Activated CD4-positive, alpha-beta T cell treated with anti-CD3 and anti-CD28 coated beads for 36 hours (primary cell): ENCODE results near the gene BACE2. TPM values are rescaled to one million over a fixed set of nuclear protein-coding genes. Genes with fewer than 3 reads are reported as not detected.

Experiments
- ATAC-seq: fragments of 200-7000 bp; cut with Tn5 transposase; one replicate; pipeline ENCODE4 v1.10.0; 2021; ENCODE audit warnings: mild to moderate bottlenecking, moderate library complexity
- CTCF ChIA-PET: fragments of 350-600 bp; sonication (Branson Sonifier 250); formaldehyde crosslinking; loops from one replicate; lab custom pipeline; 2021; ENCODE audit warnings: antibody characterized with exemption; lab: Charles Lee
- POLR2A ChIA-PET: fragments of 350-600 bp; sonication (Branson Sonifier 250); formaldehyde crosslinking; loops from one replicate; lab custom pipeline; 2021; ENCODE audit warnings: antibody characterized with exemption, inconsistent platforms; lab: Charles Lee
- DNase-seq: peaks from one replicate; pipeline ENCODE4 v3.0.0-alpha.2; 2020
- H3K27ac Mint-ChIP-seq: one replicate; pipeline ENCODE4 v1.8.0; 2021; ENCODE audit warnings: mixed read lengths
- H3K27me3 Mint-ChIP-seq: one replicate; pipeline ENCODE4 v1.8.0; 2021; ENCODE audit warnings: mixed read lengths
- H3K36me3 Mint-ChIP-seq: one replicate; pipeline ENCODE4 v1.8.0; 2021; ENCODE audit warnings: low read depth, mixed read lengths
- H3K4me1 Mint-ChIP-seq: one replicate; pipeline ENCODE4 v1.8.0; 2021; ENCODE audit warnings: mixed read lengths
- H3K4me3 Mint-ChIP-seq: one replicate; pipeline ENCODE4 v1.8.0; 2021; ENCODE audit warnings: mild to moderate bottlenecking, moderate library complexity, mixed read lengths
- H3K9me3 Mint-ChIP-seq: one replicate; pipeline ENCODE4 v1.8.0; 2021; ENCODE audit warnings: low read depth, mixed read lengths
- intact Hi-C, 2 experiments: fragments of 100-400 bp; cut with DNase I in 1 of 2; cut with micrococcal nuclease in 1 of 2; formaldehyde crosslinking; loops; one replicate each; pipeline versions ENCODE4 v1.14.2 to v1.15.1; 2022 to 2024; cut with DNase I, micrococcal nuclease
- total RNA-seq, 2 experiments: library from RNA; stranded (reverse); gene quantifications; one replicate each; pipeline ENCODE4 v1.2.3, GENCODE V29; 2021

BACE2 gene
- total RNA-seq, 2 experiments from 2014 or later = 0.25 to 0.50 TPM

DNA sequence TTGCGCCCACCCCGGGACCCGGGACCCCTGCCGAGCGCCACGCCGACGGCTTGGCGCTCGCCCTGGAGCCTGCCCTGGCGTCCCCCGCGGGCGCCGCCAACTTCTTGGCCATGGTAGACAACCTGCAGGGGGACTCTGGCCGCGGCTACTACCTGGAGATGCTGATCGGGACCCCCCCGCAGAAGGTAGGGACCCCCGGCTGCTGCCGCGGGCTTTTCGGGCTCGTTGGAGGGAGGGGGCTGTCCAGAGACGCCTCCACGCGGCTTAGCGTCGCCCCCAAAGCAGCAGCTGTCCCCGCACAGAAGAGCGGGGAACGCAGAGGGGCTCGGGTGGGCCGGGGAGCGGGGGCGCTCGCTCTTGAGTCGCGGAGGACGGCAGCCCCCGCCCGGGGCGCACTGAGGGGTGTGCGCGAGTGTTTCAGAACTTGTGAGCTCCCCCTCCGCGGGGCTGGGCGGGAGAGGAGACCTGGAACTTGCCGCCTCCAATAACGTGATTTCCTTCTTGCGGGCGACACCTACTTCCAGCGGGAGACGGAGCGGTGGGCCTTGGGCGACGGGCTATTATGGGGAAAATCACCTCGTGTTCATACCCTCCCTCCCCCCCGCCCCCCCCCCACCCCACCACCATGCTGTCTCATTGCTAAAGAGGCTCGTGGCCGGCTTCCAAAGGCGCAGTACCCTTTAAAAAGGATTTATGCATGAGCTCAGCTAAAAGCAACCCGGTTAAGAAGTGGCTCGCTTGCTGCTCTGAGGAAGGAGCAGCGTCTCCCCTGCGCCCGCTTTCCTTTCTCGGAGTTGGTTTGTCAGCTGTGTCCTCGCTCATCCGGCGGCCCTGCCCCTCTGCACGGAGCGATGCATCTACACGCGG lies 664 bp downstream of the BACE2 start:
- ChIA-PET POLR2A (no interaction called here), CTCF (interaction anchor here (0.6 to 2.3 kb wide), 2 partner anchors 14 to 16 kb away, joined by 4 to 5 read pairs; no protein-coding TSS in a partner anchor)
- H3K27ac Mint-ChIP-seq = no peak overlapping the region
- intact Hi-C loops = no loop called here
- H3K36me3 Mint-ChIP-seq = no peaks in the 10 kb centered on the region
- H3K27me3 Mint-ChIP-seq = peaks cover 33% of the 10 kb centered on the region
- peaks cover 5% of the 10 kb centered on the region for H3K4me1 Mint-ChIP-seq
- peak overlapping the region; percentile 59 for H3K4me3 Mint-ChIP-seq
- no peaks in the 10 kb centered on the region for H3K9me3 Mint-ChIP-seq
- peak; percentile 32 for DNase-seq
- ATAC-seq = no peak

DNA sequence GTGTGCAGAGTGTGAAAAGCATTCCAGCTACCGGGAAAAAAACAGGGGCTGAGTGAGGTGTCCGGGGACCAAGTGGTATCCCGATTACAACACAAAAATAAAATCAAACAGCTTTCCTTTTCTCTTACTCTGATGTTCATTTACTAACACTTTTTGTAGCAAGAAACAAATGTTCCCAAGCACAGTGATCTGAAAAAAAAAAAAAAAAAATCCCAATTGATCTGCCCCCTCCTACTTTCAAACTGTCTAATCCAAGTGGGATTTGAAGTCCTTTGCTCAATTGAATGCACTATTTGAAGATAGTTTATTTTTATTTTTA lies 1.3 kb downstream of the BACE2 start:
- ChIA-PET POLR2A (no interaction called here), CTCF (interaction anchor here (0.6 to 2.3 kb wide), 2 partner anchors 14 to 16 kb away, joined by 4 to 5 read pairs; no protein-coding TSS in a partner anchor)
- Mint-ChIP-seq H3K27ac (no peak overlapping the region), H3K36me3 (no peaks in the 10 kb centered on the region), H3K4me1 (peaks cover 5% of the 10 kb centered on the region), H3K27me3 (peaks cover 35% of the 10 kb centered on the region), H3K4me3 (peak overlapping the region; percentile 59), H3K9me3 (no peaks in the 10 kb centered on the region)
- DNase-seq = no peak
- intact Hi-C loops = no loop called here
- ATAC-seq = no peak

DNA sequence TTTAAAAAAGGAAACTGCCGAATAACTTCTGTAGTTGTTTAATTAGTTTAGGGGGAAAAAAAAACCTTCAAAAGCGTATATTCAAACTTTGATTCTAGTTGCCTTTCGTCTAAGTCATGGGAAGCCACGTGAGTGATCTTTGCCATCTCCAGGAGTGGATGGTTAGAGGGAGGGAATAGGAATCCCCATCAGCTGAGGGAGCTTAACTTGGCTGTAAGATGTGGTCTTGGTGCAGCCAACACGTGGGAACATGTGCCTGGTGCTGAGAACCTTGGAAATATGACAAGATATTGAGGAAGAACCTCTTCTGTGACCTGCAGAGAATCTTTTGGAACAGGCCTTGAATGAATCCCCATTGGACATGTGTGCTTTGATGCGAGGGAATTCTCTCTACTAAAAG lies 1.7 kb downstream of the BACE2 start:
- H3K4me1 Mint-ChIP-seq = peaks cover 5% of the 10 kb centered on the region
- peaks cover 36% of the 10 kb centered on the region for H3K27me3 Mint-ChIP-seq
- CTCF ChIA-PET = interaction anchor here (2.3 kb wide), 1 partner anchor 15 kb away, joined by 5 read pairs; no protein-coding TSS in a partner anchor
- intact Hi-C loops = no loop called here
- H3K36me3 Mint-ChIP-seq = no peaks in the 10 kb centered on the region
- H3K27ac Mint-ChIP-seq = no peak overlapping the region
- no peak overlapping the region for H3K4me3 Mint-ChIP-seq
- DNase-seq = no peak
- no peak for ATAC-seq
- H3K9me3 Mint-ChIP-seq = no peaks in the 10 kb centered on the region
- POLR2A ChIA-PET = no interaction called here

DNA sequence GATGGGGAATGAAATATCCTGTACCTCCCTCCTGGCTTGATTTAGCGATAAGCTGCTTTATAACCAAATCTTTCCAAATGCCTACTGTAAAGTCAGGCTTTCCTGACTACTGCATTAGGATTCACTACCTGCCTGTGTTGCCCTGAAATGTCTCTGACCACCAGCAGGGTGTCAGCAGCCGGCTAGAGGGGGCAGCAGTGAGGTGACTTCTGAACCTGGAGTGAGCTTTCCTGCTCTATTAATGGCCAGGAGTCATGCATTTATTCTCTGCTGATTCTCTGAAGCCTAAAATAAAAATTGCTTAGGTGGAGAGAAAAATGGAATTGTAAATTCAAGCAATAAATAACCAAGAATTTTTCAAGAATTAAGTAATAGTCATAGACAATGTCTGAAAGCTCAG lies 2.5 kb downstream of the BACE2 start:
- intact Hi-C loops = no loop called here
- Mint-ChIP-seq H3K27me3 (peaks cover 34% of the 10 kb centered on the region), H3K27ac (no peak overlapping the region), H3K36me3 (no peaks in the 10 kb centered on the region), H3K4me1 (peaks cover 5% of the 10 kb centered on the region), H3K9me3 (no peaks in the 10 kb centered on the region), H3K4me3 (no peak overlapping the region)
- ATAC-seq = no peak
- peak; percentile 50 for DNase-seq
- CTCF ChIA-PET = interaction anchor here (0.6 kb wide), 1 partner anchor 1266 kb away, joined by 3 read pairs; no protein-coding TSS in a partner anchor
- POLR2A ChIA-PET = no interaction called here

DNA sequence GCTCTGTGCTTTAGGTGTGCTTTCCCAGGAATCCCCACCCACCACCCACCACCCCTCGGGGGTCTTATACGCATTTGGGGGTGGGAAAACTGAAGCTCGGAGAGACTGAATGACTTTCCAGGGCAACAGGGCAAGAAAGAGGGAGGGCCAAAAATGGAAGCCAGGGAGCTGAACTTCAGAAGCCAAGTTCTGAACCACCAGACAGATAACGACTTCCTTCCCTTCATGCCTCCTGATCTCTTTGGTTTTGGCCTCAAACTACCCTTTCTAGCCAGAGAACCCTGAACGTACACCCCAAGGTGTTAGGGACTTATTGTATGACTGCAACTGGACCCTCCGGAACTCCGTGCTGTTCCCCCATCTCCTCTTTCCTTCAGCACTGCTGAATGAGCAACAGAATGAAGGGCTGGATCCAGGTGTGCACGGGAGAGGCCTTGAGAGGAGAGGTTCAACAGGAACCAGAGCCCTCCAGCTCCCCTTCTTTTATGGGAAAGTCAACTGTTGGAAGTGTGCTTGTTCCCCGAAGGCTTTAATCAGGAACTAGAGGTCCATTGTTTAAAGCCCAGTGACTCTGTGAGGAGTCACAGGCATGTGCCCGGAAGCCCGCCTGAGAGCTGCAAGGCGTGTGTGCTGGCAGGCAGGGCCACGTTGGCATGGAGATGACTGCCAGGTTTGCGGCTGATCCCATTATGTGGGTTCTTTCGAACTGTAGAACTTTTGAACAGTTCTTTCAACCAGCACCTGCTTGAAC lies 3.1 kb downstream of the BACE2 start:
- H3K9me3 Mint-ChIP-seq = no peaks in the 10 kb centered on the region
- H3K27ac Mint-ChIP-seq = no peak overlapping the region
- H3K36me3 Mint-ChIP-seq = no peaks in the 10 kb centered on the region
- H3K4me3 Mint-ChIP-seq = no peak overlapping the region
- peaks cover 5% of the 10 kb centered on the region for H3K4me1 Mint-ChIP-seq
- DNase-seq (no peak), ATAC-seq (no peak)
- peaks cover 31% of the 10 kb centered on the region for H3K27me3 Mint-ChIP-seq
- POLR2A ChIA-PET = no interaction called here
- intact Hi-C loops = no loop called here
- CTCF ChIA-PET = interaction anchor here (0.6 to 1.3 kb wide), 2 partner anchors 112 to 1266 kb away, joined by 3 read pairs; no protein-coding TSS in a partner anchor

DNA sequence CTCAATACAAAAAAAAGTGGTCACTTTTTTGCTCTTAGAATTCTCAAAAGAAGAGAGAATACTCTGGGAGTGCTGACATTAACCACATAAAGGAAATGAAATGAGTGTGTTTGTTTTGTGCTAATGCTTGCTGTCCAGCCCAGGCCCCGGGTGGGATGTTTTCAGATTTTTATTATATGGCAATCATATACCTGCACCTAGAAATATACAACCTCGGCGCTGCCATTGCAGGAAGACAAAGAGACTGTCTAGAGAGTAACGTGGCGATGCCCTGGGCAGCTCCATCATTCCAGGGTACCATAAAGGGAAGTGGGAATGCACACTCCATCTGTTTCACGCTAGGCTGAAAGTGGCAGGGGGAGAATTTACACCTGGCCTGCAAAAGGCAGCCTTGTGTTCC lies 7.1 kb downstream of the BACE2 start:
- no peak overlapping the region for H3K27ac Mint-ChIP-seq
- DNase-seq (no peak), ATAC-seq (no peak)
- no peaks in the 10 kb centered on the region for H3K4me1 Mint-ChIP-seq
- H3K27me3 Mint-ChIP-seq = peaks cover 24% of the 10 kb centered on the region
- ChIA-PET POLR2A (no interaction called here), CTCF (interaction anchor here (0.6 to 0.7 kb wide), 2 partner anchors 59 to 204 kb away, joined by 3 read pairs; no protein-coding TSS in a partner anchor)
- H3K36me3 Mint-ChIP-seq = no peaks in the 10 kb centered on the region
- intact Hi-C loops = no loop called here
- no peak overlapping the region for H3K4me3 Mint-ChIP-seq
- H3K9me3 Mint-ChIP-seq = no peaks in the 10 kb centered on the region

DNA sequence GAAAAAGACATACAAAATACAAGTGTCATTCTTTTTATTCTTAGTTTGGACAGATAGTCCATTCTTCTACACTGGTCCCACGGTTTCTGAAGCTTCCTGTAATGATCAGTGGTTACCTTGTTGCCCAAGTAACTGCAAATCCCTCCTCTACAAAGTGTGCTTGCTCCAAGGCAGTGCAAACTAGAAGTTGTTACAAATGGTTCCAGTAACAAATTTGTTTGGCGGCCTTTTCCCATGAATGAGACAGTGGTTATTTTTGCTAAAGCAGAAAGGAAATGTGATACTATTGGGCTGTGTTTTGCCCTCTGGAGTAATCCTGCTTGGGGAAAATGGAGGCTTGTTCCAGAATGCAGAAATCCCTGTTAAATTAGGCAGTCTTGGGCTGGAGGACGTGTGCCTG lies 8.9 kb downstream of the BACE2 start:
- no peak overlapping the region for H3K27ac Mint-ChIP-seq

DNA sequence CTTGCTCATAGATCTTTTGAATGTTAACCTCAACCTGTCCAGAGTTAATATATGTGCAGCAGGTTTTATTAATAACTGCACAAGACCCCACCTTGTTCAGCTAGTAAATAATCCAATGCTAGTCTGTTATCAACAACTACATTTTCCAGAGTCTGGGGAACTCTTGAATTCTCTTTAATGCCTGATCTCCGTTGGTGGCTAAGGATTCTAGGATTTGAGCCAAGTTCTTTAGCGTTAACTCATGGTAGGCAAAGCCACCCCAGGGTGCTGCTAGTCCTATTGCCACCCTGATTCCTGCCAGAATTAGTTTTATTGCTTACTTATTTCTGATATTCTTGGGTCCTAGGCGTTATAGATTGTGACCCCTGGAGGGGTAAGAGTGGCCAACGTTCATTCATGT lies 12.8 kb downstream of the BACE2 start:
- ATAC-seq = no peak
- CTCF ChIA-PET = no interaction called here
- Mint-ChIP-seq H3K9me3 (no peaks in the 10 kb centered on the region), H3K36me3 (no peaks in the 10 kb centered on the region), H3K27me3 (peaks cover 15% of the 10 kb centered on the region), H3K4me1 (no peaks in the 10 kb centered on the region), H3K27ac (no peak overlapping the region), H3K4me3 (no peak overlapping the region)
- POLR2A ChIA-PET = no interaction called here
- DNase-seq = no peak
- intact Hi-C loops = no loop called here

More for the DNA sequence above, 8.9 kb downstream of the BACE2 start:
- intact Hi-C loops = no loop called here
- Mint-ChIP-seq H3K9me3 (no peaks in the 10 kb centered on the region), H3K27me3 (peaks cover 23% of the 10 kb centered on the region), H3K4me1 (no peaks in the 10 kb centered on the region), H3K36me3 (no peaks in the 10 kb centered on the region), H3K4me3 (no peak overlapping the region)
- CTCF ChIA-PET = no interaction called here
- DNase-seq (no peak), ATAC-seq (no peak)
- POLR2A ChIA-PET = no interaction called here

DNA sequence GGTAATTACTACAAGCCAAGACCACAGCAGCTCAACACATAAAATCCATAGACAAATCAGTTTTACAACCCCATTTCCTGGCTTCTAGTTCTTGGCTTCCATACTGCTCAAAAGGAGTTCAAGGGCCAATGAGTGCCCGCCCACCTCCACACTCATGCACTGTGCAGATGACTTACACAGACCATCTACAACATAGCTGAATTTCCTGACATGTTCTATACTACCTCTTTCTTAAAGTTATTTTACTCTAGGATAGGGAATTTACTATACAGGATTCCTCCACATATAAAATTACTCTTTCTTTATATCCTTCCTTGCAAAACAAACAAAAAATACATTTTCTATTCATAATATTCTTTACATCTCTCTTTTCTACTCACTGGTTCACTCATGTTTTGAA lies 14.6 kb downstream of the BACE2 start:
- DNase-seq = no peak
- intact Hi-C loops = no loop called here
- no peaks in the 10 kb centered on the region for H3K36me3 Mint-ChIP-seq
- no peaks in the 10 kb centered on the region for H3K9me3 Mint-ChIP-seq
- H3K27me3 Mint-ChIP-seq = peaks cover 13% of the 10 kb centered on the region
- H3K27ac Mint-ChIP-seq = no peak overlapping the region
- H3K4me1 Mint-ChIP-seq = no peaks in the 10 kb centered on the region
- no peak for ATAC-seq
- H3K4me3 Mint-ChIP-seq = no peak overlapping the region
- ChIA-PET POLR2A (no interaction called here), CTCF (interaction anchor here (0.6 to 1.3 kb wide), 2 partner anchors 35 to 49 kb away, joined by 3 to 4 read pairs; no protein-coding TSS in a partner anchor)

DNA sequence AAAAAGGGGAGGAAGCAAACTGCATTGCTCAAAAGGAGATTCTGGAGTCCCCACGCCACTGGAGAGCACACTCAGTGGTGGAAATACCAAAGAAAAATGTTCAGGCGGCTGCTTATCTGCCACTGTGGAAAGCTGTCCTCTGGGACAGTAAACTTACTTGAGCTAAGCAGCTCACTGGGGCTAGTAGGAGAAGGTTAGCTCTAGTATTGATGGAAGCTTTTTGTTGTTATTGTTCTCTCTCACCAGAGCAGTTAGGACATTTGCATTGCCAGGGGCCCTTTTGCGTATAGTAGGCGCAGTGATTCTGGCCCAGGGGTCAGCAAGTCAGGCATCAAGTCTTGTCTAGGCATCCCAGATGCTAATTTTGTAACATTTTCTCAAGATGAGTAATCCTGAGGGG lies 15.6 kb downstream of the BACE2 start:
- ChIA-PET CTCF (no interaction called here), POLR2A (no interaction called here)
- intact Hi-C loops = no loop called here
- ATAC-seq = no peak
- Mint-ChIP-seq H3K4me1 (no peaks in the 10 kb centered on the region), H3K9me3 (no peaks in the 10 kb centered on the region), H3K27me3 (peaks cover 12% of the 10 kb centered on the region), H3K27ac (no peak overlapping the region), H3K36me3 (no peaks in the 10 kb centered on the region), H3K4me3 (no peak overlapping the region)
- DNase-seq = no peak

DNA sequence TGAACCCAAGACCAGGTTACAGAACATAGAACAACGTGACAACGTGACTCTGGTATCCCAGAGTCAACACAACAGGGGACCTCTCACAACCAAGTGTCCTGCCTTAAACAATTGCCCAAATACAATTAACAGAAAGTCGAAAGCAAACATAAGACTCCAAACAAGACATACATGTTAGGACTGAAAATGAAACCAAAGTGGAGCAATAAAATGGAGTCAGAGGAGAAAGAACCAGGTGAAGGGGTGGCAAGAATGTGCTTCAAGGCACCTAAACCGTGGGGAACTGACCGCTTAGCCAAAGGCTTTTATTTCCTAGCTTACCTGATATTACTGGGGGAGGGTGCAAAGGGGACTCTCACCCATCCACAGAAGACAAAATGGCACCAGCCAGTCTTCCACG lies 17.8 kb downstream of the BACE2 start:
- H3K36me3 Mint-ChIP-seq = no peaks in the 10 kb centered on the region
- H3K4me3 Mint-ChIP-seq = no peak overlapping the region
- no peaks in the 10 kb centered on the region for H3K4me1 Mint-ChIP-seq
- intact Hi-C loops = no loop called here
- no peak for ATAC-seq
- ChIA-PET CTCF (no interaction called here), POLR2A (no interaction called here)
- peaks cover 9% of the 10 kb centered on the region for H3K9me3 Mint-ChIP-seq
- no peak for DNase-seq
- peaks cover 5% of the 10 kb centered on the region for H3K27me3 Mint-ChIP-seq
- no peak overlapping the region for H3K27ac Mint-ChIP-seq
